DOHH2 (cell line): ENCODE data around the gene EGLN1.

Source experiments
- CTCF ChIP-seq: fragments of 200-600 bp; sonication (generic); IDR thresholded peaks from one replicate; pipeline ENCODE4 v1.5.1; 2014; ENCODE audit warnings: antibody characterized with exemption, mild to moderate bottlenecking, low read depth, low read length; ENCODE audit not compliant: poor library complexity, severe bottlenecking
- EZH2phosphoT487 ChIP-seq: fragments of 200-600 bp; sonication (generic); IDR thresholded peaks from 2 replicates; pipeline ENCODE4 v1.6.1; 2017; ENCODE audit warnings: borderline replicate concordance, mild to moderate bottlenecking, antibody characterized with exemption, low read length, moderate library complexity, mixed read lengths

GRCh38 chr1:231395076-231395997, 26.8 kb downstream of the EGLN1 start:
- no peak for TF ChIP-seq CTCF
- TF ChIP-seq EZH2phosphoT487: no peak
